Mucosa of descending colon (tissue), 3 donors: Measurements from ENCODE around the gene MED12L. TPM values are rescaled to one million over a fixed set of nuclear protein-coding genes. Genes with fewer than 3 reads are reported as not detected.
"Not testable (repeated sequence)": the region's sequence is repeated elsewhere in the genome, so short reads cannot be mapped to it uniquely, and the experiment has no call there.

Source experiments
- ATAC-seq: fragments of 200-7000 bp; cut with Tn5 transposase; one replicate; pipeline ENCODE4 v1.9.1; 2020; ENCODE audit warnings: mild to moderate bottlenecking, moderate library complexity
- DNase-seq, 3 donors: peaks; one replicate each; pipeline ENCODE4 v3.0.0-alpha.2; 2020
- H3K36me3 ChIP-seq: fragments of 200-600 bp; one replicate; pipeline ENCODE4 v1.8.0; 2021; ENCODE audit warnings: low read depth, mild to moderate bottlenecking
- H3K4me1 ChIP-seq: fragments of 200-600 bp; one replicate; pipeline ENCODE4 v1.8.0; 2021; ENCODE audit warnings: low read depth, mild to moderate bottlenecking
- H3K4me3 ChIP-seq: fragments of 200-600 bp; one replicate; pipeline ENCODE4 v1.8.0; 2021; ENCODE audit warnings: mild to moderate bottlenecking
- H3K9me3 ChIP-seq: fragments of 200-600 bp; one replicate; pipeline ENCODE4 v1.8.0; 2021; ENCODE audit warnings: mild to moderate bottlenecking
- CTCF ChIP-seq: fragments of 200-600 bp; IDR thresholded peaks from one replicate; pipeline ENCODE4 v1.8.0; 2022; ENCODE audit warnings: antibody characterized with exemption, mild to moderate bottlenecking
- intact Hi-C, 2 donors: fragments of 100-400 bp; cut with DNase I in 1 of 2; cut with micrococcal nuclease in 1 of 2; formaldehyde crosslinking; loops; one replicate each; pipeline versions ENCODE4 v1.11.0 to v1.11.1; 2022; cut with DNase I, micrococcal nuclease
- total RNA-seq, 3 donors: library from RNA; stranded (reverse); fragmentation: NEBNext Ultra II Directional in 2 of 3; extraction: Animal tissue kit (Norgen Biotek cat#: 25700) in 2 of 3; gene quantifications; one replicate each; pipeline versions ENCODE4 v1.2.1 to v1.2.4, GENCODE V29; 2021 to 2023
- donor health status: DM: no; HTN: no; CAD: no; lungs with moderate emphysema.
- donor health status: DM: no; HTN: no; CAD: no.
- donor health status: DM: no; HTN: yes; CAD: no.

MED12L gene
- total RNA-seq, 3 donors from 2014 or later: 0.39 to 2.4 (median 0.55) TPM

DNA sequence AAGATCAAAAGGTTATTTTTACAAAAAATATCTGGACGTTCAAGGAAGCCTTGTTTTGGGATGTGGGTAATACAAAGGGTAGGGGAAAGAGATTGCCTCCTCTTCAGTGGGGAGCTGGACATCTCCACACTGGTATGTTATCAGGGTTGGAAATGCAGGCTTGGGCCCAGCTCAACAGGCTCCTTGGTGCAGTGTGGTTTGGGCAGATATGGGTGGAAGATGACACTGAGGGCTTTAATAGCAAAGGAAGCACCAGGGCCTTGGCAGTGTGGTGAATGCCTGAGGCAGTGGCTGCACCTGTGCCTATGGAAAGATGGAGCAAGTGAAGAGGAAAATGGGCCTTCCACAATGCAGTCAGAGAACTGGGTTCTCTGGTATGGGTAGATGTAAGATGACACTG is 11.2 kb upstream of the MED12L start:
- no peak for TF ChIP-seq CTCF
- H3K4me1 ChIP-seq: no peaks in the 10 kb centered on the region
- ATAC-seq (no peak), DNase-seq (no peak)
- no peak overlapping the region for H3K4me3 ChIP-seq
- no peaks in the 10 kb centered on the region for H3K36me3 ChIP-seq
- intact Hi-C loops: no loop called here
- no peaks in the 10 kb centered on the region for H3K9me3 ChIP-seq

DNA sequence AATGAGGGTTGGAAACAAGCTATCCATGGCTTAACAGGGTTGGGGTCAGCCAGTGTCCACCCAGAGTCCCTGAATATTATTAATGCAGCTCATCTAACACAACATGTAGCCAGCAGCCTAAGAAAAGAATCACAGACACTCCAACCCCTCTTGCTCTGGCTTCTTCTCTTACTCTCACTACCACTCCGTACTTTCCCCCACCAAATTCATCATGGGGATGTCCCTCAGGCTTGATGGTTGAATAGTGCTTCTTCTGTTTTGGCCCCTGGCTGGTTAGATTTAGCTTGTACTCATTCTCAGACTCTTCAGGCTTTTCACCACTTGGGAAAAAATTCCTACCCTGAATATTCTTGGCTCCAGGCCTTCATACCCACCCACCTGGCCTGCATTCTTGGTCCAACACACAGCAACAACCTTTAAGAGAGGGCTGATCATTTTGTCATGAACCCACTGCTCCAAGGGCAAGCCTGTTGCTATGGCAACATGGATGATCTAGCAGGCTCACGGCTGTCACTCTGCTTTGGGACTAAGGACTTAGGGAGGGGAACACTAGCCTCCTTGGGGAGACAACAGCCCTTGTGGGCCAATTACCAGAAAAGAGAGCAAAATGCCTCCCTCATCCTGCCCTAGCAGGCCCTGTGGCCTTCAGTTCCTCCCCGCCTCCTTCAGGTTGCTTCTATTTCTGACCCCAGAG is 9.4 kb upstream of the MED12L start:
- no peak for TF ChIP-seq CTCF

GRCh38 chr3:151076626-151077025 is 8.8 kb upstream of the MED12L start:
- intact Hi-C loops: no loop called here
- Histone ChIP-seq H3K9me3 (no peaks in the 10 kb centered on the region), H3K4me1 (no peaks in the 10 kb centered on the region), H3K4me3 (no peak overlapping the region), H3K36me3 (no peaks in the 10 kb centered on the region)
- no peak for DNase-seq
- TF ChIP-seq CTCF: no peak
- no peak for ATAC-seq

More for the DNA sequence above, 9.4 kb upstream of the MED12L start:
- no peaks in the 10 kb centered on the region for H3K36me3 ChIP-seq
- no peak for ATAC-seq
- no peaks in the 10 kb centered on the region for H3K4me1 ChIP-seq
- no peaks in the 10 kb centered on the region for H3K9me3 ChIP-seq
- no peak for DNase-seq
- intact Hi-C loops: no loop called here
- H3K4me3 ChIP-seq: no peak overlapping the region

GRCh38 chr3:151081082-151081481 is 4.4 kb upstream of the MED12L start:
- DNase-seq, ATAC-seq, H3K36me3 ChIP-seq, intact Hi-C loops, H3K9me3 ChIP-seq, H3K4me3 ChIP-seq: not testable (repeated sequence)
- H3K4me1 ChIP-seq: peaks cover 12% of the 10 kb centered on the region

GRCh38 chr3:151082880-151083838 is 2.3 kb upstream of the MED12L start:
- ATAC-seq (no peak), DNase-seq (no peak)
- H3K36me3 ChIP-seq: no peaks in the 10 kb centered on the region
- H3K9me3 ChIP-seq: no peaks in the 10 kb centered on the region
- TF ChIP-seq CTCF: no peak
- H3K4me3 ChIP-seq: no peak overlapping the region
- H3K4me1 ChIP-seq: peaks cover 20% of the 10 kb centered on the region
- intact Hi-C loops: no loop called here

DNA sequence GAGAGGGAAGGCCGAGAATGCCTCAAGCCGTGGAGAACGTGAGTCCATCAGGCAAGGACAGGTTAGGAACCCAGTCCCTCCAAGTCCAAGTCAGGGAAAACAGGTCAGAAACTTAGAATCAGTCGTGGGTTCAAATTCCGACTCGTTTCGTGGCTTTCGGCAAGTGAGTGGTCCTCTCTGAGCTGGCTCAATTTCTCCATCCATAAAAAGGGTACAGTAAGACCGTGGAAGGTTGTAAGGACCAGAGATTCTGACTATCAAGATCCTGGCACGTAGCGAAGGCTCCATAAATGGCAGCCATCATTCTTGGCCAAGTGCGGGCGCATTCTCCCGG is 604 bp upstream of the MED12L start:
- ATAC-seq (no peak), DNase-seq (no peak)
- no peaks in the 10 kb centered on the region for H3K36me3 ChIP-seq
- peaks cover 20% of the 10 kb centered on the region for H3K4me1 ChIP-seq
- H3K4me3 ChIP-seq: no peak overlapping the region
- TF ChIP-seq CTCF: no peak
- intact Hi-C loops: no loop called here
- H3K9me3 ChIP-seq: no peaks in the 10 kb centered on the region
